Memory B cell (primary cell): ENCODE results near the gene MRM3.
"Not testable (repeated sequence)": the region's sequence is repeated elsewhere in the genome, so short reads cannot be mapped to it uniquely, and the experiment has no call there.

ENCODE experiments used
- ATAC-seq: fragments of 150-1000 bp; cut with Tn5 transposase; 2 replicates; pipeline ENCODE4 v1.10.0; 2021; ENCODE audit warnings: low read depth, mild to moderate bottlenecking, moderate library complexity
- DNase-seq, 2 donors: peaks; one replicate each; pipeline ENCODE4 v3.0.0; 2022; ENCODE audit warnings: low spot score in 2 of 2
- H3K27ac Mint-ChIP-seq: one replicate; pipeline ENCODE4 v1.8.0; 2022; ENCODE audit warnings: mild to moderate bottlenecking, moderate library complexity, mixed read lengths
- H3K27me3 Mint-ChIP-seq: one replicate; pipeline ENCODE4 v1.8.0; 2022; ENCODE audit warnings: mixed read lengths
- H3K36me3 Mint-ChIP-seq: one replicate; pipeline ENCODE4 v1.8.0; 2022; ENCODE audit warnings: mild to moderate bottlenecking, mixed read lengths
- H3K4me1 Mint-ChIP-seq: one replicate; pipeline ENCODE4 v1.8.0; 2022; ENCODE audit warnings: mixed read lengths
- H3K4me3 Mint-ChIP-seq: one replicate; pipeline ENCODE4 v1.8.0; 2022; ENCODE audit warnings: mild to moderate bottlenecking, moderate library complexity, mixed read lengths
- H3K9me3 Mint-ChIP-seq: one replicate; pipeline ENCODE4 v1.8.0; 2022; ENCODE audit warnings: mixed read lengths

MRM3 gene

DNA sequence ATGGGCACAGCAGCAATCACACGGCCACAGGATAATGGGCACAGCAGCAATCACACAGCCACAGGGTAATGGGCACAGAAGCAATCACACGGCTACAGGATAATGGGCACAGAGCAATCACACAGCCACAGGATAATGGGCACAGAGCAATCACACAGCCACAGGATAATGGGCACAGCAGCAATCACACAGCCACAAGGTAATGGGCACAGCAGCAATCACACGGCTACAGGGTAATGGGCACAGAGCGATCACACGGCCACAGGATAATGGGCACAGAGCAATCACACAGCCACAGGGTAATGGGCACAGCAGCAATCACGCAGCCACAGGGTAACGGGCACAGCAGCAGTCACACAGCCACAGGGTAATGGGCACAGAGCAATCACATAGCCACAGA, 32.8 kb upstream of the MRM3 start:
- ATAC-seq, DNase-seq, H3K9me3 Mint-ChIP-seq, H3K27me3 Mint-ChIP-seq, H3K4me3 Mint-ChIP-seq, H3K27ac Mint-ChIP-seq: not testable (repeated sequence)
- Mint-ChIP-seq H3K36me3 (peaks cover 11% of the 10 kb centered on the region), H3K4me1 (peaks cover 35% of the 10 kb centered on the region)

DNA sequence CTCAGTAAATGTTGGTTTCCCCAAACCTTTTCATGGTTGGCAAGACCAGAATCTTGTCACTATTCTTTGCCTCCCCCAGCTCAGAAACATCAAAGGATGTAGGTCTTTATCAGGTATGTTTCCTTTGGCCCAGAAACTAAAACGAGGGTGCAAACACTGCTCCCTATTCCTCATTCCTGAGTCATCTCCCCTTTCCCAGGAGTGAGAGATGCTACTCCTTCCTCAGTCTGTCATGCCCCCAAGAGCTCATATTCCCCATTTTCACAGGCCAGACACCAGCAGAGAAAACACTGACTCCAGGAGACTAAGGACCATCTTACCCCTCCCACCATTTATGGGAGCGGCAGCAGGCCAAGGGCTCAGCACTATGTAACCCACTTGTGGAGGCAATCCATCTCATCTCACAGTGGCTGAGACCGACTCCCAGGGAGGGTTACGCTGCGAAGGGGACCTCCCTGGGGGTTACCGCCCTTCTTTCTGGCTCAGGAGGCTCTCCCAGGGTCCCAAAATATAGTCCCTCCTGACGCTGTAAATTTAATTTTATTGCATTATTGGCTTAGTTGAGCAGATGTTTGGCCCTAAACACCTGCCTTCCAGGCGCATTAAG, 31.6 kb upstream of the MRM3 start:
- ATAC-seq (no peak), DNase-seq (no peak)
- H3K36me3 Mint-ChIP-seq, result peaks cover 10% of the 10 kb centered on the region
- H3K4me3 Mint-ChIP-seq, result peak overlapping the region; percentile 98
- no peaks in the 10 kb centered on the region for H3K27me3 Mint-ChIP-seq
- H3K9me3 Mint-ChIP-seq, result no peaks in the 10 kb centered on the region
- peaks cover 35% of the 10 kb centered on the region for H3K4me1 Mint-ChIP-seq
- peak overlapping the region; percentile 95 for H3K27ac Mint-ChIP-seq

DNA sequence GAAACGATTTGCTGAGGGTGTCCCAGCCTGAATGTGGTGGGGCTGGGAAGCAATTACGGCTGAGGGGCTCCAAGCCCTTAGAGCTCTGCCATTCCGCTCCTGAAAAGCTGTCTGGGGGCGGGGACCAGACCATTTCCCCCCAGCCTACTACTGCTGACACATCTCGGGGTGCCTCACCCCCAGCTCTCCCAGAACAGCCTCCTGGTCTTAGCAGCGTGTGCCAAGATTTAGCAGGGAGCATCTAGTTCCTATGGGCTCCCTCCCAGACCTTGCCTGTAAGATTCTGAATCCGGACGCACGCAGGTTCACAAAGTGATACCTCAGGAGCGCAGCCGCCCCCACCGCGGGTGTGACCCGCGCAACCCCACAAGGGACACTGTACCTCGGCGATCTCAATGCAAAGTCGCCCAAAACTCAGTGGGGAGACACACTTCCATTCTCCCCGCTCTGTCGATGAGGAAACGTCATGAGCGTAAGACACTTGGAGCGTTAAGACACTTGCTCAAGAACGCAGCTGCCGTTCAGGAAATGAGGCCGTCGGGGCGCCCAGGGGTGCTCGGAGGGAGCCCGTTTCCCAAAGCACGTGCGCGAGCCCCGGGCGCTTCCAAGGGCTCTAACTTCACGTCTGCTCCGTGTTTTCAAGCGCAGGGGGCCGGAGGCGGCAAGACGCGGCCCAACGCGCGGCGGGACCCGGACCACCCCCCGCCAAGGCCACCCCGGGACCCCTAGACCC, 30.7 kb upstream of the MRM3 start:
- H3K4me3 Mint-ChIP-seq, result peak overlapping the region; percentile 98
- DNase-seq (peak in 1 of 2 donors; percentile 44), ATAC-seq (peak; percentile 49)
- peaks cover 10% of the 10 kb centered on the region for H3K36me3 Mint-ChIP-seq
- peak overlapping the region; percentile 95 for H3K27ac Mint-ChIP-seq
- H3K9me3 Mint-ChIP-seq, result no peaks in the 10 kb centered on the region
- no peaks in the 10 kb centered on the region for H3K27me3 Mint-ChIP-seq
- peaks cover 35% of the 10 kb centered on the region for H3K4me1 Mint-ChIP-seq

DNA sequence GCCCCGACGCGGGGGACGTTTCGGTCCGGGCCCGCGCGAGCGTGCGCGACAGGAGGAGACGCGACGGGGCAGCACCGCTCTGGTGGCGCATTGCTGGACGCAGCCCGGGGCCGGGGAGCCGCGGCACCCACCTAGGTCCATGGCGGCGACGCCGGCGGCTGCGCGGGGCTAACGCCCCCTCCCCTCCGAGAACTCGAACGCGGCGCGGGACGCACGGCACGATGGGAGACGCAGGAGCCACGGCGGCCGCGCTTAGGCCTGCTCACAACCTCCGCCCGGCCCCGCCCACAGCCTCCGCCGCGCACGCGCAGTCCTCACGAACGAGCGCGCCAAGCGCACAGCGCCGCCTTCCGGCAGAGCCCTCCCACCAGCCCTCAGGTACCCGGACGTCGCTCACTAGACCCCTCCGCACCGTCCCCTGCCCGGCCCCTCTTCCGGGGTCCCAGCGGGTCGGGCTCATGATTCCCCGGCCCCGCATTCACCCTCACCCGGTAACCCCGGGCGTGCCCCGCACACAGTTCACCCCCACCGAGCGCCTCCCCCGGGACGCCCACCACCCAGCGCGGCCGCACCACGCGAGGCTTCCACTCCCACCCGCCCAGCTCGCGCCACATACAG, 30.0 kb upstream of the MRM3 start, which contains the start of gene GEMIN4:
Gene GEMIN4, minus strand, starts transcription at position 263 of the 618 bp plus-strand sequence. Its CDS starts 122 bp downstream, at position 141.
- Mint-ChIP-seq H3K36me3 (peaks cover 9% of the 10 kb centered on the region), H3K9me3 (no peaks in the 10 kb centered on the region), H3K4me1 (peaks cover 35% of the 10 kb centered on the region), H3K4me3 (peak within 1 kb of the TSS; percentile 98), H3K27me3 (no peaks in the 10 kb centered on the region), H3K27ac (peak within 1 kb of the TSS; percentile 95)
- ATAC-seq (peak; percentile 81), DNase-seq (peak; percentile 100)

DNA sequence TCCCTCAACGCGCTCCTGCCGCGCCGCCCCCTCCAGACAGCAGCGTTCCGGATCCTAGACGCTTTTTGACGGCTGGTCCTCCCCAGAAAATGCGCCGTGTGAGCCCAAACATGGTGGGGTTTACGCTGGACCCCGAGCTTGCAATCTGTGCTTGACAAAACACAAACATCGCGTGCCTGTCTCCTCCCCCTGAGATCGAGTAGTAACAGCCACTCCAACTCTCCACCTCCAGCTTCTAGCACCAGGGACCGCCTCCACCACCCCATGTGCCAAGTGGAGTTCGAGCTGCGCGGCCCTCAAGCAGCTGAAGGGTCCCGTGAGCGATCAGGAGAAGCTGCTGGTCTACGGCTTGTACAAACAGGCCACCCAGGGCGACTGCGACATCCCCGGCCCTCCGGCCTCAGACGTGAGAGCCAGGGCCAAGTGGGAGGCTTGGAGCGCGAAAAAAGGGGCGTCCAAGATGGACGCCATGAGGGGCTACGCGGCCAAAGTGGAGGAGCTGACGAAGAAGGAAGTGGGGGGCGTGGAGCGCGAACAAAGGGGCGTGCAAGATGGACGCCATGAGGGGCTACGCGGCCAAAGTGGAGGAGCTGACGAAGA, 29.4 kb upstream of the MRM3 start:
- Mint-ChIP-seq H3K36me3 (peaks cover 9% of the 10 kb centered on the region), H3K27ac (peak overlapping the region; percentile 95), H3K4me1 (peaks cover 35% of the 10 kb centered on the region), H3K4me3 (peak overlapping the region; percentile 98), H3K27me3 (no peaks in the 10 kb centered on the region), H3K9me3 (no peaks in the 10 kb centered on the region)
- DNase-seq (no peak), ATAC-seq (peak; percentile 7)

DNA sequence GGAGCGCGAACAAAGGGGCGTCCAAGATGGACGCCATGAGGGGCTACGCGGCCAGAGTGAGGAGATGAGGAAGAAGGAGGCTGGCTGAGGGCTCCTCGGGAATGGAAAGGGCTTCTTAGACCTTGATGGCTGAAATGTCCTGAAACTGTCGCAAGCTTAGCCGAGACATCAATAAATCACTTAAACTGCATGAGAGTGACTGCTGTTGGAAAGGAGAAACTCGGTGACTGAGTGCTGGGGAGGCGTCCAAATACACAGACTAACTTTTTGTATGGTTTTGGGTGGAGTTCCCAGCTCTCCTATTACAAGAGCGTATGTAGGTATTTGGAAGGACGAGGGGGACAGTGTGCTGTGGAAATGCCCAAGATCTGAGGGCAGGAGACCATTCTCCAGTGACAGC, 28.7 kb upstream of the MRM3 start:
- no peak for ATAC-seq
- Mint-ChIP-seq H3K27ac (no peak overlapping the region), H3K9me3 (no peaks in the 10 kb centered on the region), H3K4me3 (peak overlapping the region; percentile 55), H3K36me3 (peaks cover 3% of the 10 kb centered on the region), H3K4me1 (peaks cover 31% of the 10 kb centered on the region), H3K27me3 (no peaks in the 10 kb centered on the region)
- no peak for DNase-seq

DNA sequence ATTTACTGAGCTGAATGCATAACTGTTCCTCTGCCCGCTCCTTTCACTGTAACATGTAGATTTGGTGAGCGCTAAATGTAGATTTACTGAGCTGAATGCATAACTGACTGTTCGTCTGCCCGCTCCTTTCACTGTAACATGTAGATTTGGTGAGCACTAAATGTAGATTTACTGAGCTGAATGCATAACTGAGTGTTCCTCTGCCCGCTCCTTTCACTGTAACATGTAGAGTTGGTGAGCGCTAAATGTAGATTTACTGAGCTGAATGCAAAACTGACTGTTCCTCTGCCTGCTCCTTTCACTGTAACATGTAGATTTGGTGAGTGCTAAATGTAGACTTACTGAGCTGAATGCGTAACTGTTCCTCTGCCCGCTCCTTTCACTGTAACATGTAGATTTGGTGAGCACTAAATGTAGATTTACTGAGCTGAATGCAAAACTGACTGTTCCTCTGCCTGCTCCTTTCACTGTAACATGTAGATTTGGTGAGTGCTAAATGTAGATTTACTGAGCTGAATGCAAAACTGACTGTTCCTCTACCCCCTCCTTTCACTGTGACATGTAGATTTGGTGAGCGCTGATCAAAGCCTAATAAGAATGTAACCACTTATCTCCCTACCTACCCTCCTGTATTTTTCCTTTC, 26.7 kb upstream of the MRM3 start:
- ATAC-seq, DNase-seq, H3K27ac Mint-ChIP-seq, H3K27me3 Mint-ChIP-seq, H3K9me3 Mint-ChIP-seq, H3K4me3 Mint-ChIP-seq, H3K36me3 Mint-ChIP-seq: not testable (repeated sequence)
- H3K4me1 Mint-ChIP-seq, result peaks cover 17% of the 10 kb centered on the region

DNA sequence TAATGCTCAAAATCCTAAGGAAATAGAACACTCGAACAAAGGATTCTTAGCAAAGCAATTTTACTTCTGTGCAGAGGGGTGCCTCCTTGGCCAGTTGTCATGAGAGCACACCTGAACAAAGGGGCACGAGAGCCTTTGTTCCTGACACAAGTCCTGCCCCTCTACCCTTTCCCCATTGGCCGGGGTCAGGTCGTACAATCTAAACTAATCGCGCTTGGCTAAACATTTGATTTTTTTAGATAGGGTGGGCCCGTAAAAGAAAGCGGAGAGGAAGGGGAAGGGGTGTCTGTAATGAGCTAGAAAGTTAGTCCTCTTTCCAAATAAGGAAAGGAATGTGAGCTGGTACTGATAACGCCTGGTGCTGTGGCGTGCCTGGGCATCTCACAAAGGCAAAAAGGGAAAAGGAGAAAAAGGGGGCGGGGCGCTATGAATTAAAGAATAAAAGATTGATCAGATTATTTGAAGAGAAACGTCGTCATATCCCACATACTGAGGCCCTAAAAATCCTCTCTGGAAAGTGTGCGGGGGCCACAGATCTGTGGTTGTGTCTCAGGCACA, 26.1 kb upstream of the MRM3 start:
- not testable (repeated sequence) for DNase-seq, H3K4me3 Mint-ChIP-seq, H3K9me3 Mint-ChIP-seq, H3K27me3 Mint-ChIP-seq, H3K27ac Mint-ChIP-seq, ATAC-seq
- H3K4me1 Mint-ChIP-seq, result peaks cover 10% of the 10 kb centered on the region
- peaks cover 11% of the 10 kb centered on the region for H3K36me3 Mint-ChIP-seq

DNA sequence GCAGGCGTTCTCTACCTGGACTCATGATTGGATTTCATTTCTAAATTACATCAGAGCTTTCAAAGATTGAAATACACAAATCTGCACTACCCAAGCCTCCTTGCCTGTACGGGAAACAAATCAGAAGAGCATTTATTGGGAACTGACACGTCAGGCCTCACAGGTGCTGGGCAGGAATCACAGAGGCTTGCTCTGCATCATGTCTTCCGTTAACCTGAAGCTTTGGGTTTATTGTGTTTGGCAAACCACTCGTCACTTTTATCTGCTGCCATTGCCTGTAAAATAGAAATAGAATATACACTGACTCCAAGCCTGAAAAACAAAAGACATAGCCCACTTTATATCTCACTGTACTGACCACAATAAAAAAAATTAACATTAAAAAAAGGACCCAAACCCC, 22.2 kb upstream of the MRM3 start:
- Mint-ChIP-seq H3K9me3 (no peaks in the 10 kb centered on the region), H3K27ac (no peak overlapping the region), H3K36me3 (peaks cover 23% of the 10 kb centered on the region), H3K4me1 (no peaks in the 10 kb centered on the region), H3K27me3 (no peaks in the 10 kb centered on the region), H3K4me3 (no peak overlapping the region)
- ATAC-seq, result no peak
- no peak for DNase-seq

DNA sequence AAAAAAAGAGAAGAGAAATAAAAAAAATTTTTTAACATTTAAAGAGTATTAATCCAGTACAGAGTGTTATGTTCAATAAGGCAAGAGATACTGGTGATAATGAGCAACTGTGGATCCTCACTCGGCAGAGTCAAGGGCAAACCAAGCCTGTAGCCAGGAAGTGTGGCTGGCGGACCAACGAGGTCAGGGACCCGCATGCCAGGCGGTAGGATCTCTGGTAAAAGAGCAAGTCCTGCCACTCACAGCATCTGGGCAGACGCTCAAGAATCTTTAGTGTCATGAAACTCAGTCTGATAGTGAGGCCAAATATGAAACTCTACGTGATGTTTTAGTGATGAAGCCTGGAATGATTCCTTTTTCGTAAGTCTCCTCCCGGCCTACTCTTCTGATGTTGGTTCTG, 21.8 kb upstream of the MRM3 start:
- Mint-ChIP-seq H3K4me1 (peaks cover 3% of the 10 kb centered on the region), H3K27ac (no peak overlapping the region), H3K36me3 (peaks cover 27% of the 10 kb centered on the region), H3K9me3 (no peaks in the 10 kb centered on the region), H3K4me3 (no peak overlapping the region), H3K27me3 (no peaks in the 10 kb centered on the region)
- ATAC-seq (no peak), DNase-seq (no peak)

DNA sequence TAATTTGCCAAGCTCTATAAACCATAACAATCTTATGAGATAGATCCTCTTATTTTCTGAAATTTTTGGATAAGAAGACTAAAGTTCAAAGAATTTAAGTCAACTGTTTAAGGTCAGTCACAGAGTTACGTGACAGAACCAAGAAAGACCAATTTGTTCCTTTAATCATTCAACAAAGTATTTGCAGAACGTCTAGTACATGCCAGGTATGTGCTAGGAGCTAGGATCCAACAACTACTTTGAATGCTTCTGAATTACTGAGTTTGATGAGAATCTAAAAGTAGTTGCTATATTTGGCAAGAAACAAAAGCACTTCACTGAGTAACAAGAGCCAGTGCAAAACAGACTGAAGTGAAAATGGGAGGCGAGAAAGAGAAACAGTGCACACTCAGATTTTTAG, 15.1 kb upstream of the MRM3 start:
- no peak overlapping the region for H3K4me3 Mint-ChIP-seq
- H3K36me3 Mint-ChIP-seq, result peaks cover 42% of the 10 kb centered on the region
- no peak overlapping the region for H3K27ac Mint-ChIP-seq
- ATAC-seq (no peak), DNase-seq (no peak)
- no peaks in the 10 kb centered on the region for H3K27me3 Mint-ChIP-seq
- H3K9me3 Mint-ChIP-seq, result no peaks in the 10 kb centered on the region
- H3K4me1 Mint-ChIP-seq, result peaks cover 3% of the 10 kb centered on the region

DNA sequence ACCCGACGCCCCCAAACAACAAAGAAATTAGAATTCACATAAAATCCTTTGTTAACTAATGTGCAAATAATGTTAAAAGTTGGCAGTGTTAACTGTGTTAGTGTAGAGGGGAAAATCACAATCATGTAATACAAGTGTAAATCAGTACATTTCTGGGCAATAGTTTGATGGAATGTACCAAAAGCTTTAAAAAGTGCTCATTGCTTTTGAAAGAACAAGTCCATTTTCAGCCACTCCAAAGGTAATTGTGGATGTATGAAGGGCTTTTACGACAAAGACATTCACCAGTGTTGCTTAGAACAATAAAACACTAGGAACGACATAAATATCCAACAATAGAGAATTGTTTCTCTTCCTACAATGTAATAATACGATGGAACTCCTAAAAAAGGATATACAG, 9.1 kb upstream of the MRM3 start:
- Mint-ChIP-seq H3K9me3 (no peaks in the 10 kb centered on the region), H3K4me3 (no peak overlapping the region), H3K36me3 (peaks cover 43% of the 10 kb centered on the region), H3K27ac (no peak overlapping the region), H3K4me1 (peaks cover 8% of the 10 kb centered on the region), H3K27me3 (no peaks in the 10 kb centered on the region)
- no peak for ATAC-seq
- no peak for DNase-seq

DNA sequence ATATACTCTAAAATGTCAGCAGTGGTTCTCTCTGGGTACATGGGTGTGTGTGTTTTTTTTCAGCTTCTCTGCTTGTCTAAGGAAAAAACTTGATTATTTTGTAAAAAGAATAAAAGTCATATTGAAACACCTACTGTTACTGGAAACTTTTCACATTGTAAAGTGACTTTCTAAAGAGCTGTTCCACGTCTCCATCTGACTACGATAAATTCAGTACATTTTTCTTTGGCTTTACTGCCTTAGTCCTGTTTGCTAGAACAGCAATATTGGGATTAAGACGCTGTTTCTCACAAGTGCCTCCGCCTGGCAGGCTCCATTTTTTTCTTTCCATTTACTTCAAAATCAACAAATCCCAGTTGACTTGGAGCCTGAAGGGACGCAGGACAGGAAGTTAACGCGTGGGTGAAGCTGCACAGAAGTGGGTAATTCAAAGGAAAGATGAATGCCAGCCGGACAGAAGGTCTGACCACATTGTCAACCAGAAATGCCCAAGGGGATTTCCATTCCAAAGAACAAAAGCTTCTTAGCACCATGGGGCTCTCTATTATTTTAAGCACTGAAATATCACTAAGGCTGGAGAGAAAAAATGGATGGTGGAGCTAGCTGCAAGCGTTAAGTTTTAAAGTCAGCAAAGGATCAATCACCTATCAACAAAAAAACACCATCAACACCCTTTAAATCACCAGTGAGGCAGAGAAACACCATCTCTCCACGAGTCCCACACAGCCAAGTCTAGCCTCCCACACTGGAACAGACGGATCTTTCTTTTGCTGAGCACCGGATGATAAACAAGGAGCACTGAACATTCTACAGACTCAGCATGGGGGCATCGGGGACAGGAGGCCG, 8.5 kb upstream of the MRM3 start:
- no peaks in the 10 kb centered on the region for H3K9me3 Mint-ChIP-seq
- H3K4me3 Mint-ChIP-seq, result no peak overlapping the region
- no peaks in the 10 kb centered on the region for H3K27me3 Mint-ChIP-seq
- DNase-seq (no peak), ATAC-seq (no peak)
- peaks cover 40% of the 10 kb centered on the region for H3K36me3 Mint-ChIP-seq
- peaks cover 8% of the 10 kb centered on the region for H3K4me1 Mint-ChIP-seq
- no peak overlapping the region for H3K27ac Mint-ChIP-seq
